ENCODE results near the gene ZNF407.

DNA sequence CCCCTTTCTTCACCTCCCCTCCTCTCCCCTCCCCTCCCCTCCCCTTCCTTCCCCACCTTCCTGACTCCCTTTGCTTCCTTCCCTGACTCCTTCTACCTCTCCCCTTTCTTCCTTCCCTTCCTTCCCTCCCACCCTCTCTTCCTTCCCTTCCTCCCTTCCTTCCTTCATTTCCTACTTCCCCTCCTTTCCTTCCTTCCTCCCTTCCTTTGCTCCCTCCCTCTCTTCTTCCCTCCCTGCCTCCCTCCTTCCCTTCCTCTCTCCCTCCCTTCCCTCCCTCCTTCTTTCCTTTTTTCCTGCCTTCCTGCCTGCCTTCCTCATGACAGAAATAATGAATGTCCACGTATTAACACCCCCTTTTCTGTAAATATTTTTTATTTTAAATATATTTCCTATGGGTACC lies 260.2 kb downstream of the ZNF407 start:
- TF ChIP-seq, protein P1, sequence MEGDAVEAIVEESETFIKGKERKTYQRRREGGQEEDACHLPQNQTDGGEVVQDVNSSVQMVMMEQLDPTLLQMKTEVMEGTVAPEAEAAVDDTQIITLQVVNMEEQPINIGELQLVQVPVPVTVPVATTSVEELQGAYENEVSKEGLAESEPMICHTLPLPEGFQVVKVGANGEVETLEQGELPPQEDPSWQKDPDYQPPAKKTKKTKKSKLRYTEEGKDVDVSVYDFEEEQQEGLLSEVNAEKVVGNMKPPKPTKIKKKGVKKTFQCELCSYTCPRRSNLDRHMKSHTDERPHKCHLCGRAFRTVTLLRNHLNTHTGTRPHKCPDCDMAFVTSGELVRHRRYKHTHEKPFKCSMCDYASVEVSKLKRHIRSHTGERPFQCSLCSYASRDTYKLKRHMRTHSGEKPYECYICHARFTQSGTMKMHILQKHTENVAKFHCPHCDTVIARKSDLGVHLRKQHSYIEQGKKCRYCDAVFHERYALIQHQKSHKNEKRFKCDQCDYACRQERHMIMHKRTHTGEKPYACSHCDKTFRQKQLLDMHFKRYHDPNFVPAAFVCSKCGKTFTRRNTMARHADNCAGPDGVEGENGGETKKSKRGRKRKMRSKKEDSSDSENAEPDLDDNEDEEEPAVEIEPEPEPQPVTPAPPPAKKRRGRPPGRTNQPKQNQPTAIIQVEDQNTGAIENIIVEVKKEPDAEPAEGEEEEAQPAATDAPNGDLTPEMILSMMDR (IDR thresholded peaks at IDR 0.05): no peak
- TF ChIP-seq POLR2A (IDR thresholded peaks at IDR 0.05): no peak

Data from testis (tissue), 2 donors.